PC-9 (cell line): ENCODE measurements around the gene BBS9. TPM values are rescaled to one million over a fixed set of nuclear protein-coding genes. Genes with fewer than 3 reads are reported as not detected.

ENCODE experiments used
- BruUV-seq: library from RNA; stranded (reverse); fragments of 400-500 nt; replicated peaks from 2 replicates; lab custom pipeline; 2021; lab: Mats Ljungman, UMichigan
- CTCF ChIA-PET: fragments of 300-600 bp; sonication (Branson Sonifier 250); formaldehyde crosslinking; loops from one replicate; lab custom pipeline; 2022; ENCODE audit warnings: antibody characterized with exemption; lab: Charles Lee
- POLR2A ChIA-PET: fragments of 300-600 bp; sonication (Branson Sonifier 250); formaldehyde crosslinking; loops from one replicate; lab custom pipeline; 2022; ENCODE audit warnings: antibody characterized with exemption; ENCODE audit not compliant: unreplicated experiment; lab: Charles Lee
- DNase-seq, 2 experiments: peaks; one replicate each; pipeline versions ENCODE4 v3.0.0 to v3.0.0-alpha.2; 2015 to 2022; ENCODE audit warnings: mixed read lengths in 1 of 2
- H2AFZ ChIP-seq: fragments of 200-600 bp; sonication (generic); 2 replicates; pipeline ENCODE4 v1.8.1; 2017; ENCODE audit warnings: antibody characterized with exemption
- H3F3A ChIP-seq: fragments of 200-600 bp; sonication (generic); 2 replicates; pipeline ENCODE4 v1.8.1; 2017; ENCODE audit warnings: antibody characterized with exemption, mild to moderate bottlenecking, low read depth; ENCODE audit not compliant: insufficient read depth
- H3K27ac ChIP-seq: fragments of 200-600 bp; sonication (generic); 2 replicates; pipeline ENCODE4 v1.6.1; 2016; ENCODE audit warnings: mixed run types
- H3K27me3 ChIP-seq: fragments of 200-600 bp; sonication (generic); 2 replicates; pipeline ENCODE4 v1.6.1; 2016; ENCODE audit warnings: low read depth, mixed run types; ENCODE audit not compliant: insufficient read depth
- H3K36me3 ChIP-seq: fragments of 200-600 bp; sonication (generic); 2 replicates; pipeline ENCODE4 v1.6.1; 2016; ENCODE audit warnings: low read depth, mixed run types
- H3K4me1 ChIP-seq: fragments of 200-600 bp; sonication (generic); replicated peaks from 2 replicates; pipeline ENCODE4 v1.6.1; 2016; ENCODE audit warnings: mixed run types; ENCODE audit not compliant: insufficient read depth
- H3K4me2 ChIP-seq: fragments of 200-600 bp; sonication (generic); 2 replicates; pipeline ENCODE4 v1.6.1; 2017; ENCODE audit warnings: mixed run types
- H3K4me3 ChIP-seq: fragments of 200-600 bp; sonication (generic); 2 replicates; pipeline ENCODE4 v1.6.1; 2016; ENCODE audit warnings: mixed run types
- H3K79me2 ChIP-seq: fragments of 200-600 bp; sonication (generic); 2 replicates; pipeline ENCODE4 v1.6.1; 2017; ENCODE audit warnings: low read depth, mixed run types
- H3K9me2 ChIP-seq: fragments of 200-600 bp; sonication (generic); 2 replicates; pipeline ENCODE4 v1.8.1; 2017; ENCODE audit warnings: mild to moderate bottlenecking; ENCODE audit not compliant: insufficient read depth
- H3K9me3 ChIP-seq: fragments of 200-600 bp; sonication (generic); 2 replicates; pipeline ENCODE4 v1.8.1; 2016; ENCODE audit warnings: low read depth; ENCODE audit not compliant: insufficient read depth
- H4K20me1 ChIP-seq: fragments of 200-600 bp; sonication (generic); 2 replicates; pipeline ENCODE4 v1.8.1; 2017; ENCODE audit not compliant: insufficient read depth
- EZH2 ChIP-seq: fragments of 200-600 bp; sonication (generic); IDR thresholded peaks from 2 replicates; pipeline ENCODE4 v1.8.0; 2017; ENCODE audit warnings: antibody characterized with exemption, low read depth
- intact Hi-C: fragments of 100-400 bp; cut with micrococcal nuclease; formaldehyde crosslinking; loops from one replicate; pipeline ENCODE4 v1.10.0; 2022; ENCODE audit not compliant: unreplicated experiment
- total RNA-seq: library from RNA; stranded (reverse); gene quantifications from 2 replicates; pipeline ENCODE4 v1.2.3, GENCODE V29; 2021
- TF ChIP-seq, protein P1 (sequence below): fragments of 200-600 bp; sonication (generic); conservative IDR thresholded peaks from 2 replicates; pipeline ENCODE4 v1.6.1; 2017; ENCODE audit warnings: mixed run types, antibody characterized with exemption, mild to moderate bottlenecking, moderate library complexity

Gene BBS9
- total RNA-seq, 1 experiment from 2014 or later: 12.4 TPM

DNA sequence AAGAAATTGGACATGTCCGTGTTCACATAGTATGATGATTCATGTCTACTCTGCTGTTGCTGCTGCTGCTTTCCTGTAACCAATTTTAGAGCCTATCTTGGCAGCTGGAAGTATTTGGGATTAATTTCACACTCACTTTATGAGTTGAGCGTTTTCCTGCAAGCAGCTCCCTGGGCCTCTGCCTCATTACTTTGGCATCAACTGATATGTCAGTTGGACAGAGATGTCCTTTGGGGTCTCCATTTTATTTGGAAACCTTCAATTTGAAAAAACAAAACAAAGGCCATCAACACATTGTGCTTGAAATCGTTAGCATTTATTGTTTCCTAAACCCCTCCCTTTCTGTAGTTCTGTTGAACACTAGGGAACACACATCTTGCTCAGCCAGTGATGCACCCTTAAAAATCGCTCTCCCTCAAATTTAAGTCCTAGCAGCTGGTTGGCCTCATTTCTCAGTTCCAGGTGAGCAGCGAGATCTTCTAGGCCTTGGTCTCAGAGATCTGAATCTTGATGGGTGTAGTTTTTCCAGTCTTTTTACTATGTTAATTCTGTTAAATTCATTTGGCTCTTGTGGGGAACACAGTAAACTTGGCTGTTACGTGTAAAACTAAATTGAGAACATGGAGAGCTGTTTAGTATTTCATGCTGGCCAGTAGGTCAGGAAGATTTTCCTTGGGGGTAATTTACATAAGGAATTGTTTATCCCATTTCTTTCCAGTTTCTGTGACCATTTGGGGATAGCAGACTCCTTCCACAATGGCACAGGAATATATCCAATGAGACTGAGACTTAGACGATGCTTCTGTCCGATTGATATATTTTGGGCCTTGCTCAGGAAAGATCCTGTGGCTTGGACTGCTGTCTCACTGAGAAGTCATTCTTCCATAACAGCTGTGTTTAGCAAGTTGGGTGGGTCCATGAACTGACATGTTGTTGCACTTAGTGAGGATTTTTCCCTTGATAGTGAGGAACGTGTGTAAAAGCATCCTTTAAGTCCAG lies 371.6 kb downstream of the BBS9 start:
- H3F3A ChIP-seq: no peaks in the 10 kb centered on the region

DNA sequence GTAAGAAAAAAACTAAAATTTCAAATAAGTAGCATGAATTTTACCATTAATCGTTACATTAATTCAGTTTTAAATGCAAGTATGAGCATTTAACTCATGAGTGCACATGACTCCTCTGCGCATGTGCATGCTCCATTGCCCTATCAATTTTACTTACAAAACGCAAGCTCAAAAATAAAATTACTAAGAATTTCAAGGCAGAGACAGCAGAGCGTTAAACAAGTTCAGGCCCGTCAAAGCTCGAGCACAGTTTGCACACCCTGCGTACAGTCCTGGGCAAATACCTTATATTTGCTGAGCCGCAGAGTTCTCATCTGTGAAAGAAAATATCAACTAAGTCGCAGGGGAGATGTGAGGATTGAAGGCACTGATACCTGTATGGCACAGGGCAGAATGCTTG lies 373.6 kb downstream of the BBS9 start:
- TF ChIP-seq, protein P1, sequence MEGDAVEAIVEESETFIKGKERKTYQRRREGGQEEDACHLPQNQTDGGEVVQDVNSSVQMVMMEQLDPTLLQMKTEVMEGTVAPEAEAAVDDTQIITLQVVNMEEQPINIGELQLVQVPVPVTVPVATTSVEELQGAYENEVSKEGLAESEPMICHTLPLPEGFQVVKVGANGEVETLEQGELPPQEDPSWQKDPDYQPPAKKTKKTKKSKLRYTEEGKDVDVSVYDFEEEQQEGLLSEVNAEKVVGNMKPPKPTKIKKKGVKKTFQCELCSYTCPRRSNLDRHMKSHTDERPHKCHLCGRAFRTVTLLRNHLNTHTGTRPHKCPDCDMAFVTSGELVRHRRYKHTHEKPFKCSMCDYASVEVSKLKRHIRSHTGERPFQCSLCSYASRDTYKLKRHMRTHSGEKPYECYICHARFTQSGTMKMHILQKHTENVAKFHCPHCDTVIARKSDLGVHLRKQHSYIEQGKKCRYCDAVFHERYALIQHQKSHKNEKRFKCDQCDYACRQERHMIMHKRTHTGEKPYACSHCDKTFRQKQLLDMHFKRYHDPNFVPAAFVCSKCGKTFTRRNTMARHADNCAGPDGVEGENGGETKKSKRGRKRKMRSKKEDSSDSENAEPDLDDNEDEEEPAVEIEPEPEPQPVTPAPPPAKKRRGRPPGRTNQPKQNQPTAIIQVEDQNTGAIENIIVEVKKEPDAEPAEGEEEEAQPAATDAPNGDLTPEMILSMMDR: no peak
- no peak for TF ChIP-seq EZH2
- ChIA-PET POLR2A (no interaction called here), CTCF (no interaction called here)
- H3K36me3 ChIP-seq: no peaks in the 10 kb centered on the region
- H3K4me1 ChIP-seq: no peaks in the 10 kb centered on the region
- H3K4me2 ChIP-seq: no peak overlapping the region
- no peaks in the 10 kb centered on the region for H3K27me3 ChIP-seq
- no peak for DNase-seq
- no TSS peak for BruUV-seq
- no peaks in the 10 kb centered on the region for H4K20me1 ChIP-seq
- H3K9me3 ChIP-seq: no peaks in the 10 kb centered on the region
- H2AFZ ChIP-seq: no peak overlapping the region
- no peaks in the 10 kb centered on the region for H3K9me2 ChIP-seq
- H3K27ac ChIP-seq: no peak overlapping the region
- no peak overlapping the region for H3K4me3 ChIP-seq
- H3K79me2 ChIP-seq: no peaks in the 10 kb centered on the region
- no peaks in the 10 kb centered on the region for H3F3A ChIP-seq
- intact Hi-C loops: no loop called here

More for the DNA sequence above, 371.6 kb downstream of the BBS9 start:
- intact Hi-C loops: no loop called here
- no peak for DNase-seq
- no TSS peak for BruUV-seq
- H3K4me1 ChIP-seq: no peaks in the 10 kb centered on the region
- TF ChIP-seq, protein P1: no peak
- no peak for TF ChIP-seq EZH2
- H3K79me2 ChIP-seq: no peaks in the 10 kb centered on the region
- no peaks in the 10 kb centered on the region for H3K9me3 ChIP-seq
- CTCF ChIA-PET: no interaction called here
- no peaks in the 10 kb centered on the region for H4K20me1 ChIP-seq
- POLR2A ChIA-PET: no interaction called here
- H3K4me3 ChIP-seq: no peak overlapping the region
- no peaks in the 10 kb centered on the region for H3K9me2 ChIP-seq
- H2AFZ ChIP-seq: no peak overlapping the region
- H3K36me3 ChIP-seq: no peaks in the 10 kb centered on the region
- no peak overlapping the region for H3K4me2 ChIP-seq
- no peaks in the 10 kb centered on the region for H3K27me3 ChIP-seq
- H3K27ac ChIP-seq: no peak overlapping the region

GRCh38 chr7:33503736-33504135 lies 374.4 kb downstream of the BBS9 start:
- no peak for TF ChIP-seq EZH2
- TF ChIP-seq, protein P1: no peak
- intact Hi-C loops: no loop called here
- H3K4me2 ChIP-seq: no peak overlapping the region
- no peaks in the 10 kb centered on the region for H4K20me1 ChIP-seq
- no peak overlapping the region for H2AFZ ChIP-seq
- H3K27ac ChIP-seq: no peak overlapping the region
- ChIA-PET POLR2A (no interaction called here), CTCF (no interaction called here)
- H3K36me3 ChIP-seq: no peaks in the 10 kb centered on the region
- no peaks in the 10 kb centered on the region for H3K27me3 ChIP-seq
- no peaks in the 10 kb centered on the region for H3F3A ChIP-seq
- no peaks in the 10 kb centered on the region for H3K9me2 ChIP-seq
- H3K9me3 ChIP-seq: no peaks in the 10 kb centered on the region
- no peaks in the 10 kb centered on the region for H3K4me1 ChIP-seq
- H3K4me3 ChIP-seq: no peak overlapping the region
- no peaks in the 10 kb centered on the region for H3K79me2 ChIP-seq
- BruUV-seq: no TSS peak
- no peak for DNase-seq
